ENCODE results near the gene TSHZ1. TPM values are rescaled to one million over a fixed set of nuclear protein-coding genes. Genes with fewer than 3 reads are reported as not detected.

Gene TSHZ1
- total and polyA plus RNA-seq, 4 donors = 4.2 to 6.6 (median 5.6) TPM

- H3K4me1 ChIP-seq (ENCODE audit: control insufficient read depth in 4 of 4, insufficient read depth in 4 of 4, low read length in 3 of 4) = no peaks in the 10 kb centered on the region
Observed at GRCh38 chr18:75168619-75169018, 42.0 kb upstream of the TSHZ1 start.

GRCh38 chr18:75169411-75169810, 41.2 kb upstream of the TSHZ1 start:
- H3K9me3 ChIP-seq (ENCODE audit: control insufficient read depth in 4 of 4, low read length in 3 of 4) = no peaks in the 10 kb centered on the region
- DNase-seq (ENCODE audit: low spot score) = no peak
- TF ChIP-seq RAD21 (IDR thresholded peaks at IDR 0.05) = no peak
- TF ChIP-seq FOXA1 (IDR thresholded peaks at IDR 0.05) = no peak
- TF ChIP-seq HNF4A (conservative IDR thresholded peaks at IDR 0.05) = no peak
- no peak for TF ChIP-seq MAX (IDR thresholded peaks at IDR 0.05)
- no peak for TF ChIP-seq YY1 (IDR thresholded peaks at IDR 0.05)
- TF ChIP-seq JUND (IDR thresholded peaks at IDR 0.05) = no peak
- TF ChIP-seq GABPA (IDR thresholded peaks at IDR 0.05 in 1 of 2, conservative IDR thresholded peaks at IDR 0.05 in 1 of 2) = no peak
- no peak for TF ChIP-seq HNF4G (IDR thresholded peaks at IDR 0.05)
- no peak for TF ChIP-seq FOXA2 (IDR thresholded peaks at IDR 0.05)
- no peak for TF ChIP-seq TAF1 (conservative IDR thresholded peaks at IDR 0.05)
- no peak for TF ChIP-seq SP1 (IDR thresholded peaks at IDR 0.05)
- TF ChIP-seq CTCF (IDR thresholded peaks at IDR 0.05; ENCODE audit: low read depth, low read length, missing input control) = no peak
- no peaks in the 10 kb centered on the region for H3K27me3 ChIP-seq (ENCODE audit: control insufficient read depth in 4 of 4, insufficient read depth in 4 of 4, low read length in 3 of 4)
- H3K4me3 ChIP-seq (ENCODE audit: low read depth in 1 of 3, low read length in 3 of 3) = no peak overlapping the region
- 83% methylated on average over 9 of the region's 9 CpGs for WGBS
- H3K4me1 ChIP-seq (ENCODE audit: control insufficient read depth in 4 of 4, insufficient read depth in 4 of 4, low read length in 3 of 4) = no peaks in the 10 kb centered on the region
- H3K36me3 ChIP-seq (ENCODE audit: control insufficient read depth in 4 of 4, insufficient read depth in 3 of 4, low read depth in 1 of 4, low read length in 3 of 4) = no peaks in the 10 kb centered on the region
- H3K27ac ChIP-seq (ENCODE audit: low read depth in 1 of 2, low read length in 2 of 2) = no peak overlapping the region
- H3K9ac ChIP-seq (ENCODE audit: low read depth in 1 of 2, low read length in 2 of 2) = no peak overlapping the region

More at GRCh38 chr18:75168619-75169018, 42.0 kb upstream of the TSHZ1 start:
- H3K36me3 ChIP-seq (ENCODE audit: control insufficient read depth in 4 of 4, insufficient read depth in 3 of 4, low read depth in 1 of 4, low read length in 3 of 4) = no peaks in the 10 kb centered on the region
- DNase-seq (ENCODE audit: low spot score) = no peak
- H3K9ac ChIP-seq (ENCODE audit: low read depth in 1 of 2, low read length in 2 of 2) = no peak overlapping the region
- WGBS = 79% methylated on average over 7 of the region's 7 CpGs
- TF ChIP-seq FOXA1 (IDR thresholded peaks at IDR 0.05) = no peak
- TF ChIP-seq, protein P1, sequence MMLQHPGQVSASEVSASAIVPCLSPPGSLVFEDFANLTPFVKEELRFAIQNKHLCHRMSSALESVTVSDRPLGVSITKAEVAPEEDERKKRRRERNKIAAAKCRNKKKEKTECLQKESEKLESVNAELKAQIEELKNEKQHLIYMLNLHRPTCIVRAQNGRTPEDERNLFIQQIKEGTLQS (IDR thresholded peaks at IDR 0.05) = no peak
- no peak for TF ChIP-seq CTCF (IDR thresholded peaks at IDR 0.05; ENCODE audit: low read depth, low read length, missing input control)
- TF ChIP-seq FOXA2 (IDR thresholded peaks at IDR 0.05) = no peak
- no peak for TF ChIP-seq HNF4G (IDR thresholded peaks at IDR 0.05)
- no peak for TF ChIP-seq RAD21 (IDR thresholded peaks at IDR 0.05)
- TF ChIP-seq, protein P2, sequence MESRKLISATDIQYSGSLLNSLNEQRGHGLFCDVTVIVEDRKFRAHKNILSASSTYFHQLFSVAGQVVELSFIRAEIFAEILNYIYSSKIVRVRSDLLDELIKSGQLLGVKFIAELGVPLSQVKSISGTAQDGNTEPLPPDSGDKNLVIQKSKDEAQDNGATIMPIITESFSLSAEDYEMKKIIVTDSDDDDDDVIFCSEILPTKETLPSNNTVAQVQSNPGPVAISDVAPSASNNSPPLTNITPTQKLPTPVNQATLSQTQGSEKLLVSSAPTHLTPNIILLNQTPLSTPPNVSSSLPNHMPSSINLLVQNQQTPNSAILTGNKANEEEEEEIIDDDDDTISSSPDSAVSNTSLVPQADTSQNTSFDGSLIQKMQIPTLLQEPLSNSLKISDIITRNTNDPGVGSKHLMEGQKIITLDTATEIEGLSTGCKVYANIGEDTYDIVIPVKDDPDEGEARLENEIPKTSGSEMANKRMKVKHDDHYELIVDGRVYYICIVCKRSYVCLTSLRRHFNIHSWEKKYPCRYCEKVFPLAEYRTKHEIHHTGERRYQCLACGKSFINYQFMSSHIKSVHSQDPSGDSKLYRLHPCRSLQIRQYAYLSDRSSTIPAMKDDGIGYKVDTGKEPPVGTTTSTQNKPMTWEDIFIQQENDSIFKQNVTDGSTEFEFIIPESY (IDR thresholded peaks at IDR 0.05) = no peak
- no peak for TF ChIP-seq SP1 (IDR thresholded peaks at IDR 0.05)
- H3K9me3 ChIP-seq (ENCODE audit: control insufficient read depth in 4 of 4, low read length in 3 of 4) = no peaks in the 10 kb centered on the region
- H3K27ac ChIP-seq (ENCODE audit: low read depth in 1 of 2, low read length in 2 of 2) = no peak overlapping the region
- H3K4me3 ChIP-seq (ENCODE audit: low read depth in 1 of 3, low read length in 3 of 3) = no peak overlapping the region
- H3K27me3 ChIP-seq (ENCODE audit: control insufficient read depth in 4 of 4, insufficient read depth in 4 of 4, low read length in 3 of 4) = no peaks in the 10 kb centered on the region
